Karpas-422 (cell line): Measurements from ENCODE around the gene KCNC4. TPM values are rescaled to one million over a fixed set of nuclear protein-coding genes. Genes with fewer than 3 reads are reported as not detected.

Experiments used
- DNase-seq: peaks from one replicate; pipeline ENCODE4 v3.0.0-alpha.2; 2015
- H2AFZ ChIP-seq: fragments of 200-600 bp; sonication (generic); 2 replicates; pipeline ENCODE4 v1.6.1; 2014; ENCODE audit warnings: antibody characterized with exemption, low read length, mixed read lengths
- H3K27ac ChIP-seq: fragments of 200-600 bp; sonication (generic); 2 replicates; pipeline ENCODE4 v1.5.1; 2014; ENCODE audit warnings: mild to moderate bottlenecking, low read length, moderate library complexity
- H3K27me3 ChIP-seq: fragments of 200-600 bp; sonication (generic); 2 replicates; pipeline ENCODE4 v1.6.1; 2014; ENCODE audit warnings: low read length, mixed read lengths
- H3K36me3 ChIP-seq: fragments of 200-600 bp; sonication (generic); 2 replicates; pipeline ENCODE4 v1.6.1; 2014; ENCODE audit warnings: low read length, mixed read lengths; ENCODE audit not compliant: insufficient read depth
- H3K4me1 ChIP-seq: fragments of 200-600 bp; sonication (generic); 2 replicates; pipeline ENCODE4 v1.6.1; 2014; ENCODE audit warnings: mild to moderate bottlenecking, low read length, mixed read lengths
- H3K4me2 ChIP-seq: fragments of 200-600 bp; sonication (generic); 2 replicates; pipeline ENCODE4 v1.6.1; 2014; ENCODE audit warnings: low read length, low read depth, mild to moderate bottlenecking; ENCODE audit not compliant: poor library complexity, severe bottlenecking
- H3K4me3 ChIP-seq: fragments of 200-600 bp; sonication (generic); 2 replicates; pipeline ENCODE4 v1.5.1; 2014; ENCODE audit warnings: mild to moderate bottlenecking, antibody characterized with exemption, low read length, mixed read lengths
- H3K79me2 ChIP-seq: fragments of 200-600 bp; sonication (generic); 2 replicates; pipeline ENCODE4 v1.6.1; 2014; ENCODE audit warnings: mild to moderate bottlenecking, low read length, mixed read lengths
- H3K9ac ChIP-seq: fragments of 200-600 bp; sonication (generic); 2 replicates; pipeline ENCODE4 v1.6.0; 2014; ENCODE audit warnings: low read length
- H3K9me2 ChIP-seq: fragments of 200-600 bp; sonication (generic), shearing (Covaris generic); replicated peaks from 2 replicates; pipeline ENCODE4 v1.6.0; 2014; ENCODE audit warnings: mild to moderate bottlenecking, low read length, moderate library complexity; ENCODE audit not compliant: insufficient read depth
- H3K9me3 ChIP-seq: fragments of 300-700, 200-600 bp; sonication (generic); 2 replicates; pipeline ENCODE4 v1.6.1; 2014; ENCODE audit warnings: low read length, mixed read lengths
- H4K20me1 ChIP-seq: fragments of 200-600 bp; sonication (generic); 2 replicates; pipeline ENCODE4 v1.6.1; 2014; ENCODE audit warnings: mild to moderate bottlenecking, antibody characterized with exemption, low read length, low read depth; ENCODE audit not compliant: insufficient read depth
- total RNA-seq: library from RNA; depleted of rRNA; stranded (reverse); fragments of >200 nt; shearing (Covaris generic); gene quantifications from 2 replicates; pipeline ENCODE4 v1.2.3, GENCODE V29; 2014; ENCODE audit warnings: low replicate concordance

The KCNC4 gene
- total RNA-seq, 1 experiment from 2014 or later: 1.6 TPM

- Histone ChIP-seq H3K79me2 (no peaks in the 10 kb centered on the region), H3K4me2 (peak overlapping the region; percentile 92), H3K36me3 (no peaks in the 10 kb centered on the region), H3K4me3 (peak overlapping the region; percentile 70; the same call in 1 of the 2 replicates), H2AFZ (0 out of 2 replicates have a peak overlapping the region, but pooled peaks have one; percentile 90), H3K9me3 (no peaks in the 10 kb centered on the region), H3K9me2 (no peaks in the 10 kb centered on the region), H3K4me1 (peaks cover 14% of the 10 kb centered on the region), H4K20me1 (peaks cover 6% of the 10 kb centered on the region; the same call in 1 of the 2 replicates), H3K27me3 (0 out of 2 replicates have a peak, but pooled peaks cover 3% of the 10 kb centered on the region), H3K9ac (peak overlapping the region; percentile 73), H3K27ac (no peak overlapping the region)
- DNase-seq: no peak
These were observed 1.5 kb downstream of the KCNC4 start for GRCh38 chr1:110211496-110212168.

- Histone ChIP-seq H3K36me3 (no peaks in the 10 kb centered on the region), H2AFZ (no peak overlapping the region), H3K4me1 (peaks cover 14% of the 10 kb centered on the region), H3K9me3 (no peaks in the 10 kb centered on the region), H4K20me1 (peaks cover 6% of the 10 kb centered on the region; the same call in 1 of the 2 replicates), H3K27ac (no peak overlapping the region), H3K4me2 (no peak overlapping the region), H3K79me2 (no peaks in the 10 kb centered on the region), H3K9ac (no peak overlapping the region), H3K27me3 (0 out of 2 replicates have a peak, but pooled peaks cover 3% of the 10 kb centered on the region), H3K4me3 (no peak overlapping the region), H3K9me2 (no peaks in the 10 kb centered on the region)
- no peak for DNase-seq
These were observed 2.3 kb downstream of the KCNC4 start for GRCh38 chr1:110212169-110213142.

- no peak for DNase-seq
- no peaks in the 10 kb centered on the region for H3K9me2 ChIP-seq
- no peaks in the 10 kb centered on the region for H3K36me3 ChIP-seq
- H3K27me3 ChIP-seq: 0 out of 2 replicates have a peak, but pooled peaks cover 2% of the 10 kb centered on the region
- H3K9me3 ChIP-seq: no peaks in the 10 kb centered on the region
- H4K20me1 ChIP-seq: peaks cover 10% of the 10 kb centered on the region; the same call in 1 of the 2 replicates
- no peak overlapping the region for H3K4me3 ChIP-seq
- peaks cover 14% of the 10 kb centered on the region for H3K4me1 ChIP-seq
- no peak overlapping the region for H3K27ac ChIP-seq
- no peak overlapping the region for H3K4me2 ChIP-seq
- no peak overlapping the region for H2AFZ ChIP-seq
- H3K9ac ChIP-seq: no peak overlapping the region
- no peaks in the 10 kb centered on the region for H3K79me2 ChIP-seq
These were observed 3.0 kb downstream of the KCNC4 start for GRCh38 chr1:110213143-110213540.

GRCh38 chr1:110214454-110215404 lies 4.6 kb downstream of the KCNC4 start:
- Histone ChIP-seq H3K4me2 (no peak overlapping the region), H3K9me3 (no peaks in the 10 kb centered on the region), H2AFZ (no peak overlapping the region), H3K9ac (no peak overlapping the region), H3K4me1 (peaks cover 10% of the 10 kb centered on the region), H4K20me1 (peaks cover 12% of the 10 kb centered on the region; the same call in 1 of the 2 replicates), H3K27me3 (no peaks in the 10 kb centered on the region), H3K9me2 (no peaks in the 10 kb centered on the region), H3K79me2 (no peaks in the 10 kb centered on the region), H3K27ac (no peak overlapping the region), H3K4me3 (no peak overlapping the region), H3K36me3 (no peaks in the 10 kb centered on the region)
- DNase-seq: no peak

- no peak overlapping the region for H3K9ac ChIP-seq
- H3K79me2 ChIP-seq: no peaks in the 10 kb centered on the region
- no peak for DNase-seq
- no peak overlapping the region for H2AFZ ChIP-seq
- no peaks in the 10 kb centered on the region for H3K36me3 ChIP-seq
- H3K9me3 ChIP-seq: no peaks in the 10 kb centered on the region
- no peak overlapping the region for H3K4me3 ChIP-seq
- no peaks in the 10 kb centered on the region for H3K9me2 ChIP-seq
- H3K4me2 ChIP-seq: no peak overlapping the region
- peaks cover 6% of the 10 kb centered on the region for H3K4me1 ChIP-seq
- no peak overlapping the region for H3K27ac ChIP-seq
- H3K27me3 ChIP-seq: no peaks in the 10 kb centered on the region
- H4K20me1 ChIP-seq: peaks cover 12% of the 10 kb centered on the region; the same call in 1 of the 2 replicates
These were observed 5.8 kb downstream of the KCNC4 start for GRCh38 chr1:110215621-110216515.

GRCh38 chr1:110216844-110217444 lies 6.8 kb downstream of the KCNC4 start:
- H3K4me1 ChIP-seq: no peaks in the 10 kb centered on the region; the same call in 1 of the 2 replicates
- no peaks in the 10 kb centered on the region for H3K27me3 ChIP-seq
- H2AFZ ChIP-seq: no peak overlapping the region
- H3K27ac ChIP-seq: no peak overlapping the region
- no peaks in the 10 kb centered on the region for H3K79me2 ChIP-seq
- H4K20me1 ChIP-seq: peaks cover 12% of the 10 kb centered on the region; the same call in 1 of the 2 replicates
- H3K9me2 ChIP-seq: no peaks in the 10 kb centered on the region
- no peaks in the 10 kb centered on the region for H3K36me3 ChIP-seq
- H3K9ac ChIP-seq: no peak overlapping the region
- DNase-seq: no peak
- H3K4me2 ChIP-seq: no peak overlapping the region
- no peak overlapping the region for H3K4me3 ChIP-seq
- no peaks in the 10 kb centered on the region for H3K9me3 ChIP-seq

GRCh38 chr1:110218137-110218536 lies 8.0 kb downstream of the KCNC4 start:
- no peak for DNase-seq
- H3K4me3 ChIP-seq: no peak overlapping the region
- no peaks in the 10 kb centered on the region for H3K79me2 ChIP-seq
- no peak overlapping the region for H2AFZ ChIP-seq
- no peaks in the 10 kb centered on the region for H3K9me3 ChIP-seq
- no peaks in the 10 kb centered on the region for H3K36me3 ChIP-seq
- H3K27me3 ChIP-seq: no peaks in the 10 kb centered on the region
- no peak overlapping the region for H3K4me2 ChIP-seq
- no peaks in the 10 kb centered on the region for H3K4me1 ChIP-seq
- H3K27ac ChIP-seq: no peak overlapping the region
- H3K9me2 ChIP-seq: no peaks in the 10 kb centered on the region
- H4K20me1 ChIP-seq: peaks cover 16% of the 10 kb centered on the region; the same call in 1 of the 2 replicates
- H3K9ac ChIP-seq: no peak overlapping the region
